ENCODE data around the gene S100A4. TPM values are rescaled to one million over a fixed set of nuclear protein-coding genes. Genes with fewer than 3 reads are reported as not detected.
"Not testable (repeated sequence)": the region's sequence is repeated elsewhere in the genome, so short reads cannot be mapped to it uniquely, and the experiment has no call there.

The S100A4 gene
- total RNA-seq = 114 TPM
- long read RNA-seq, transcript S100A4-204 (3 exons, 600 nt) = major isoform, 16 of 23 reads
- long read RNA-seq, partial matches to known transcripts = 0 of 23 reads
- long read RNA-seq, other reads (novel, unspliced or antisense) = 0 of 23 reads

GRCh38 chr1:153545067-153546055, at the start of gene S100A4:
S100A4 (minus strand) TSS chr1:153545806; CDS start chr1:153544794, 1,012 bp downstream.
- ATAC-seq = peak; percentile 93
- intact Hi-C loops (cut with micrococcal nuclease) = no loop called here
- peak; percentile 95 for DNase-seq

GRCh38 chr1:153592748-153593147, 47.1 kb upstream of the S100A4 start:
- intact Hi-C loops (cut with micrococcal nuclease) = no loop called here
- DNase-seq (no peak), ATAC-seq (no peak)

- intact Hi-C loops (cut with micrococcal nuclease) = no loop called here
- ATAC-seq (no peak), DNase-seq (no peak)
Observed at GRCh38 chr1:153588482-153588881, 42.9 kb upstream of the S100A4 start.

DNA sequence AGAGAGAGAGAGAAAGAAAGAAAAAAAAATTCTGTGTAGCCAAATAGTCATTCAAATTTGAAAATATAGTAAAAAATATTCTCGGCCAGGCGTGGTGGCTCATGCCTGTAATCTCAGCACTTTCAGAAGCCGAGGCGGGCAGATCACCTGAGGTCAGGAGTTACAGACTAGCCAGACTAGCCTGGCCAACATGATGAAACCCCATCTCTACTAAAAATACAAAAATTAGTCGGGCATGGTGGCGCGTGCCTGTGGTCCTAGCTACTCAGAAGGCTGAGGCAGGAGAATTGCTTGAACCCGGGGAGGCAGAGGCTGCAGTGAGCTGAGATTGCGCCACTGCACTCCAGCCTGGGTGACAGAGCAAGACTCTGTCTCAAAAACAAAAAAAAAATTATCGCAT, 42.4 kb upstream of the S100A4 start:
- ATAC-seq; DNase-seq; intact Hi-C loops (cut with micrococcal nuclease): not testable (repeated sequence)

- intact Hi-C loops (cut with micrococcal nuclease) = no loop called here
- ATAC-seq (peak; percentile 71), DNase-seq (no peak)
Observed at GRCh38 chr1:153587314-153587713, 41.7 kb upstream of the S100A4 start.

DNA sequence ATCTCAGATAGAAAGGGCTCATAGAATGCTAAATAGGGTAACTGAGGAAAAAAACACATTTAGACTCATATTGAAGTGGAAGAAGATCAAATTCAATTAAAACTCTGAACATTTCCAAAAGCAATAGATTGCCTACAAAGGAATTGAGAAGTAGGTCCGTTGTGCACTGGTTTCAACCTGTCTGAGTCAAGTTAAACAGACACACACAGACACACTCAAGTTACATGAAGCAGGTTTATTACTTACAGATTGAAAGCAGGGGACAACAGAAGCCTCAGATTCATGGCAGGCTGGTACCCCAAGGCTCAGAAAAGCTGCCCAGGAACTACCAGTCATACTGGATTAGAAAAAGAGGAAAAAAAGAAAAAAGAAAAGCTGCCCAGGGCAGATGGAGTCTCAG, 40.7 kb upstream of the S100A4 start:
- DNase-seq (no peak), ATAC-seq (no peak)
- intact Hi-C loops (cut with micrococcal nuclease) = no loop called here

- ATAC-seq (no peak), DNase-seq (no peak)
- intact Hi-C loops (cut with micrococcal nuclease) = no loop called here
Observed at GRCh38 chr1:153585006-153585405, 39.4 kb upstream of the S100A4 start.

- DNase-seq (no peak), ATAC-seq (no peak)
- intact Hi-C loops (cut with micrococcal nuclease) = no loop called here
Observed at GRCh38 chr1:153583976-153584375, 38.4 kb upstream of the S100A4 start.

DNA sequence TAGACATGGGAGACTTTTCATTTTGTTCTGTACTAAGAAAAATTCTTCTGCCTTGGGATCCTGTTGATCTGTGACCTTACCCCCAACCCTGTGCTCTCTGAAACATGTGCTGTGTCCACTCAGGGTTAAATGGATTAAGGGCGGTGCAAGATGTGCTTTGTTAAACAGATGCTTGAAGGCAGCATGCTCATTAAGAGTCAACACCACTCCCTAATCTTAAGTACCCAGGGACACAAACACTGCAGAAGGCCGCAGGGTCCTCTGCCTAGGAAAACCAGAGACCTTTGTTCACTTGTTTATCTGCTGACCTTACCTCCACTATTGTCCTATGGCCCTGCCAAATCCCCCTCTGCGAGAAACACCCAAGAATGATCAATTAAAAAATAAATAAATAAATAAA, 37.9 kb upstream of the S100A4 start:
- ATAC-seq; intact Hi-C loops (cut with micrococcal nuclease); DNase-seq: not testable (repeated sequence)

DNA sequence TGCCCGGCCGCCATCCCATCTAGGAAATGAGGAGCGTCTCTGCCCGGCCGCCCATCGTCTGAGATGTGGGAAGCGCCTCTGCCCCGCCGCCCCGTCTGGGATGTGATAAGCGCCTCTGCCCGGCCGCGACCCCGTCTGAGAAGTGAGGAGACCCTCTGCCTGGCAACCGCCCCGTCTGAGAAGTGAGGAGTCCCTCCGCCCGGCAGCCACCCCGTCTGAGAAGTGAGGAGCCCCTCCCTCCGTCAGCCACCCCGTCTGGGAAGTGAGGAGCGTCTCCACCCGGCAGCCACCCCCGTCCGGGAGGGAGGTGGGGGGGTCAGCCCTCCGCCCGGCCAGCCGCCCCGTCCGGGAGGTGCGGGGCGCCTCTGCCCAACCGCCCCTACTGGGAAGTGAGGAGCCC, 37.2 kb upstream of the S100A4 start:
- ATAC-seq; intact Hi-C loops (cut with micrococcal nuclease); DNase-seq: not testable (repeated sequence)

DNA sequence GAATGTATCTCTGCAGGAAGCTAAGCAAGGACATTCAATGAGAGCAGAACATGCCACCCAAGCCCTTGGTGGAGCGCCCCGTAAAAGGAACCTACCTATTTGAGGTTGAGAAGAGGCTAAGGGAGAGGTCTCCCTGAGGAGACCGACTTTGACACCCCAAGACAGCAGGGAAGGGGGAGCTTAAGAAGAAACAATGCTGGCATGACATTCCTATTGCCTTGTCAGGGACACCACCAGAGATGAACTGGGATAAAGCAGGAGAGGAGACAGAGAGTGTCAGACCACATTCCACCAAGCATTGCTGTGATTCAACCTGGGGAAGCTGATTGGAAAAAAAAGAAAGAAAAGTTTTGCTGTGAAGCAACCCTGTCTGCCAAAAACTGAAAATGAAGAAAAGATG, 33.3 kb upstream of the S100A4 start:
- no peak for DNase-seq
- intact Hi-C loops (cut with micrococcal nuclease) = no loop called here
- no peak for ATAC-seq

DNA sequence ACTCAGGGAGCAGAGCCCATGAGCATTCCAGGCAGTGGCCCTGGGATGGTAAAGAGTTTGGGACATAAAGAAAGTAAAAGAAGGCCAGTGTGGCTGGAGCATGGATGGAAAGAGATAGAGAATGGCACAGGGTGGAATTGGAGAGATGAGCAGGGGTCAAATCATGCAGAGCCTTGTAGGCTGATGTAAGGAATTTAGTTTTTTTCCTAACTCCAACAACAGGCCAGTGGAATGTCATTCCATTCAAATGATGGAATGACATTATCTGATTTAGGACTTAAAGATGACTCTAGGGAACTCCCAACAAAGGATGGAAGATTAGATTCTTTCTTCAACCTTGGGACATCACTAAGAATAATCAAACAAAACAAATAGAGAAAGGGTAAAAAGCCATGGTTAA, 32.9 kb upstream of the S100A4 start:
- no peak for DNase-seq
- no peak for ATAC-seq
- intact Hi-C loops (cut with micrococcal nuclease) = no loop called here

DNA sequence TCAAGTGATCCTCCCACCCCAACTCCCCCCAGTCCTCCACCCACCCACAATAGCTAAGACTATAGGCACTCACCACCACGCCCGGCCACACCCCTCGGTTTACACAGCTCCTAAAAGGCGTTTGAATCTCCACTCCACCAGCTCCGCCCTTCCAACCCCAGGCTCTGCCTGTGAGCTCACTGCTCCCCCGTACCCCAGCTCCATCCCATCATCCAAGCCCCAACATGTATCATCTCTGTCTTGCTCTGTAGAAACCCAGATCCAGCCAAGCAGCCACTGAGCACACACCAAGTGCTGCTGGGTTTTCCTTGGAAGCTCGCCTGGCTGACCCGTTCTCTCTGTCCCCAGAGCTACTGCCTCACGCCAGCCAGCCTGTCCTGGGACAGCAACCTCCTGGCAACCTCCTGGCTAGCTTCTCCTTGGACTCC, 32.0 kb upstream of the S100A4 start:
- peak; percentile 28 for ATAC-seq
- intact Hi-C loops (cut with micrococcal nuclease) = no loop called here
- DNase-seq = no peak

DNA sequence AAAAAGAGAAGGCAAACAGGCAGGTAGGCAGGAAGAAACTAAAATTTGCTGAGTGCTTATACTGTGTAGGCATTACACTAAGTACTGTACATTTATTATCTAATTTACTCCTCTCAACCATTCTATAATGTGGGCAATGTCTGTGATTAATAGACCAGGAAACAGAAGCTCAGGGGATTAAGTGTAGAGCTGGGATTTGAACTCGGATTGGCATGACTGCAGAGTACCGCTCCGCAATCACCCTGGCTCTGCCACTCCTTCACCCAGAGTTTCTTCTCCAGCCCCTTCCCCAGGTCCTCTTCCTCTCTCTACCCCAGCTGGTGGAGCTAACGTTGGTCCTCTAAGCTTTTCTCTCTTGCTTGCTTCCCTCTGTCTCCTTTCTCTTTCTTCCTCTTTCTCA, 31.5 kb upstream of the S100A4 start:
- DNase-seq (no peak), ATAC-seq (no peak)
- intact Hi-C loops (cut with micrococcal nuclease) = no loop called here

GRCh38 chr1:153575497-153575896, 29.9 kb upstream of the S100A4 start:
- ATAC-seq; intact Hi-C loops (cut with micrococcal nuclease); DNase-seq: not testable (repeated sequence)

DNA sequence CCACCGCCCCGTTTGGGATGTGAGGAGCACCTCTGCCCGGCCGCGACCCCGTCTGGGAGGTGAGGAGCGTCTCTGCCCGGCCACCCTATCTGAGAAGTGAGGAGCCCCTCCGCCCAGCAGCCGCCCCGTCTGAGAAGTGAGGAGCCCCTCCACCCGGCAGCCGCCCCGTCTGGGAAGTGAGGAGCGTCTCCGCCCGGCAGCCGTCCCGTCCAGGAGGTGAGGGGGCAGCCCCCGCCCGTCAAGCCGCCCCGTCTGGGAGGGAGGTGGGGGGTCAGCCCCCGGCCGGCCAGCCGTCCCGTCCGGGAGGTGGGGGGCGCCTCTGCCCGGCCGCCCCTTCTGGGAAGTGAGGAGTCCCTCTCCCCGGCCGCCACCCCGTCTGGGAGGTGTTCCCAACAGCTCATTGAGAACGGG, 29.5 kb upstream of the S100A4 start:
- intact Hi-C loops (cut with micrococcal nuclease); DNase-seq; ATAC-seq: not testable (repeated sequence)

- ATAC-seq (no peak), DNase-seq (no peak)
- intact Hi-C loops (cut with micrococcal nuclease) = no loop called here
Observed at GRCh38 chr1:153573351-153573750, 27.7 kb upstream of the S100A4 start.

- DNase-seq = peak; percentile 87
- intact Hi-C loops (cut with micrococcal nuclease) = no loop called here
- ATAC-seq = peak; percentile 89
Observed at GRCh38 chr1:153572569-153573015, 27.0 kb upstream of the S100A4 start.

GRCh38 chr1:153571706-153572105, 26.1 kb upstream of the S100A4 start:
- ATAC-seq = no peak
- DNase-seq = no peak
- intact Hi-C loops (cut with micrococcal nuclease) = no loop called here

DNA sequence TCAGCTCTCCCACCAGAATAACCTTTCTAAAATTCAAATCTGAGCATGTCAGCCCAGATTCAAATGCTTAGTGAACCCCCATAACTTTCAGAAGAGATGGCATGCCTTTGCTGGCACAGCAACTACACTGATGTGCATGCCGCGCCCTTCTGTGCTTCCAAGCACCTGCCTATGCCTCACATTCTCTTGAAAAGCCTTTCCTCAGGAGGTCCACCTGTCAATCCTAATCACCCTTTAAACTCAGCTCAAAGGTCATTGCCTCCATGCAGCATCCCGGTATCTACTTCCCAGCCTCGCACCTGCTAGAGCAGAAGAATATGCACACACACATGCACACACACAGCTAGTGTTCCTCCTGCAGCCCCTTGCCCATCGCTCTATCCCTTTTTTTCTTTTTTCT, 25.3 kb upstream of the S100A4 start:
- no peak for DNase-seq
- no peak for ATAC-seq
- intact Hi-C loops (cut with micrococcal nuclease) = no loop called here
